ENCODE data around the gene KIF2C. TPM values are rescaled to one million over a fixed set of nuclear protein-coding genes. Genes with fewer than 3 reads are reported as not detected.

Gene KIF2C
- polyA plus RNA-seq, 2 of the 4 experiments (the other 2 are of a cell fraction): 26.9 to 40.5 TPM

DNA sequence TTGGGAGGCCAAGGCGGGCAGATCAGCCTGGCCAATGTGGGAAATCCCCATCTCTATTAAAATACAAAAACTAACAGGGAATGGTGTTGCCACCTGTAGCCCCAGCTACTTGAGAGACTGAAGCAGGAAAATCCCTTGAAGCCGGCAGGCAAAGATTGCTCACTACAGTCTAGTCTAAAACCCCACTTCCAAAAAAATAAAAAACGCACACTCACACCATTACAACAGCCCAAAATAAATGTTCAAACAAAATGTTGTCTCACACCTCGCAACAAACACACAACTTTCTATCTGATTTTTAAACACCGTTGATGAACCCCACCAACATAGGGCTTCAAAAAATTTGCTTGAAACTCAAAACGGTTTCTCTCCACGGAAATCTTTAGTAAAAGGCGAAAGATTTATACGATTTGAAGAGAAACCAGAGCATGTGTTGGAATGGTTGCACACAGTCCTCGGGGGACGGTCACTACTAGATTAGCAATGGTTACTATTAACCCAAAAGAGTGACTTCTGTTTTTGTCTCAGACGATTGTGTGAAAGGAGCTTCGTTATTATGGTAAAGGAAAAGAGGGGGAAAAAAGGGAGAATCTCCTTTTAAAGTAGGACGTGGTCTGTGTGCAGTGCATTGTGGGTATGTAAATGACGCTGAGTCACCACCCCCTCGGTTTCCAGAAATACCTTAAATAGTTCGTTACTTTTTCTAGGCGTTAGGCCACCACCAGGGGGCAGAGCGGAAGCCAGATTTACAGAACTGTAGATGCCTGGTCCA is 8.7 kb upstream of the KIF2C start, which contains the start of gene RNU5D-1:
TSS of gene RNU5D-1 (minus strand) at position 430 of the 772 bp plus-strand sequence.
- peak; percentile 90 to 93 for ATAC-seq
- H3K27ac ChIP-seq: peak within 1 kb of the TSS; percentile 86 to 94
- H3K9me3 ChIP-seq: no peaks in the 10 kb centered on the region
- ChIA-PET CTCF (interaction anchor here (0.6 to 2.5 kb wide), 33 partner anchors 9 to 588 kb away, joined by 3 to 22 read pairs (median 4); partner anchors contain the start of genes BEST4, KIF2C, PLK3 and RPS8), POLR2A (interaction anchor here (0.6 to 5.0 kb wide), 14 partner anchors 8 to 573 kb away, joined by 3 to 137 read pairs (median 5); partner anchors contain the start of genes BTBD19, DYNLT4, KIF2C and PLK3)
- peaks cover 19% of the 10 kb centered on the region for H3K4me1 ChIP-seq
- WGBS (ENCODE audit: missing lambda C conversion rate): under 1% methylated on average over 19 of the region's 19 CpGs
- FAIRE-seq: no peak
- peak within 1 kb of the TSS; percentile 63 for H3K4me2 ChIP-seq
- peak; percentile 72 to 94 for DNase-seq (ENCODE audit: low read depth in 1 of 2, low spot score in 1 of 2)
- H3K4me3 ChIP-seq: peak within 1 kb of the TSS; percentile 35
- TF ChIP-seq EHMT2 (IDR thresholded peaks at IDR 0.05; ENCODE audit: low read depth) (no peak), CEBPB (IDR thresholded peaks at IDR 0.05) (no peak), POLR2AphosphoS2 (conservative IDR thresholded peaks at IDR 0.05; ENCODE audit: low read length) (no peak), ZC3H11A (IDR thresholded peaks at IDR 0.05) (no peak), ZFP36 (IDR thresholded peaks at IDR 0.05; ENCODE audit: borderline replicate concordance, partially characterized antibody) (no peak), RAD21 (conservative IDR thresholded peaks at IDR 0.05 in 1 of 2, IDR thresholded peaks at IDR 0.05 in 1 of 2) (no peak), CBX8 (IDR thresholded peaks at IDR 0.05) (no peak), NR3C1 (IDR thresholded peaks at IDR 0.05) (no peak), MAFK (IDR thresholded peaks at IDR 0.05; ENCODE audit: partially characterized antibody) (peak; percentile 29), SREBF2 (IDR thresholded peaks at IDR 0.05) (no peak), TP53 (CRISPR knock-in tag; IDR thresholded peaks at IDR 0.05) (peak; percentile 99), HOXB13 (CRISPR knock-in tag; IDR thresholded peaks at IDR 0.05; ENCODE audit: low read depth) (peak; percentile 57; the same call in 1 of the 2 replicates), RARB (CRISPR knock-in tag; IDR thresholded peaks at IDR 0.05) (peak; percentile 99), HDAC2 (IDR thresholded peaks at IDR 0.05) (no peak), JUN (IDR thresholded peaks at IDR 0.05) (peak; percentile 99 to 100), SMC3 (IDR thresholded peaks at IDR 0.05) (0 out of 3 replicates have a peak, but pooled peaks have one; percentile 22), EHF (CRISPR knock-in tag; IDR thresholded peaks at IDR 0.05) (peak; percentile 44; the same call in 1 of the 2 replicates)
- TF ChIP-seq, protein P1, sequence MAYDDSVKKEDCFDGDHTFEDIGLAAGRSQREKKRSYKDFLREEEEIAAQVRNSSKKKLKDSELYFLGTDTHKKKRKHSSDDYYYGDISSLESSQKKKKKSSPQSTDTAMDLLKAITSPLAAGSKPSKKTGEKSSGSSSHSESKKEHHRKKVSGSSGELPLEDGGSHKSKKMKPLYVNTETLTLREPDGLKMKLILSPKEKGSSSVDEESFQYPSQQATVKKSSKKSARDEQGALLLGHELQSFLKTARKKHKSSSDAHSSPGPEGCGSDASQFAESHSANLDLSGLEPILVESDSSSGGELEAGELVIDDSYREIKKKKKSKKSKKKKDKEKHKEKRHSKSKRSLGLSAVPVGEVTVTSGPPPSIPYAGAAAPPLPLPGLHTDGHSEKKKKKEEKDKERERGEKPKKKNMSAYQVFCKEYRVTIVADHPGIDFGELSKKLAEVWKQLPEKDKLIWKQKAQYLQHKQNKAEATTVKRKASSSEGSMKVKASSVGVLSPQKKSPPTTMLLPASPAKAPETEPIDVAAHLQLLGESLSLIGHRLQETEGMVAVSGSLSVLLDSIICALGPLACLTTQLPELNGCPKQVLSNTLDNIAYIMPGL (CRISPR knock-in tag; IDR thresholded peaks at IDR 0.05; ENCODE audit: borderline replicate concordance): peak; percentile 95; the same call in 1 of the 2 replicates
- TF ChIP-seq, protein P2, sequence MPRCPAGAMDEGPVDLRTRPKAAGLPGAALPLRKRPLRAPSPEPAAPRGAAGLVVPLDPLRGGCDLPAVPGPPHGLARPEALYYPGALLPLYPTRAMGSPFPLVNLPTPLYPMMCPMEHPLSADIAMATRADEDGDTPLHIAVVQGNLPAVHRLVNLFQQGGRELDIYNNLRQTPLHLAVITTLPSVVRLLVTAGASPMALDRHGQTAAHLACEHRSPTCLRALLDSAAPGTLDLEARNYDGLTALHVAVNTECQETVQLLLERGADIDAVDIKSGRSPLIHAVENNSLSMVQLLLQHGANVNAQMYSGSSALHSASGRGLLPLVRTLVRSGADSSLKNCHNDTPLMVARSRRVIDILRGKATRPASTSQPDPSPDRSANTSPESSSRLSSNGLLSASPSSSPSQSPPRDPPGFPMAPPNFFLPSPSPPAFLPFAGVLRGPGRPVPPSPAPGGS (IDR thresholded peaks at IDR 0.05): peak; percentile 100
- TF ChIP-seq, protein P3, sequence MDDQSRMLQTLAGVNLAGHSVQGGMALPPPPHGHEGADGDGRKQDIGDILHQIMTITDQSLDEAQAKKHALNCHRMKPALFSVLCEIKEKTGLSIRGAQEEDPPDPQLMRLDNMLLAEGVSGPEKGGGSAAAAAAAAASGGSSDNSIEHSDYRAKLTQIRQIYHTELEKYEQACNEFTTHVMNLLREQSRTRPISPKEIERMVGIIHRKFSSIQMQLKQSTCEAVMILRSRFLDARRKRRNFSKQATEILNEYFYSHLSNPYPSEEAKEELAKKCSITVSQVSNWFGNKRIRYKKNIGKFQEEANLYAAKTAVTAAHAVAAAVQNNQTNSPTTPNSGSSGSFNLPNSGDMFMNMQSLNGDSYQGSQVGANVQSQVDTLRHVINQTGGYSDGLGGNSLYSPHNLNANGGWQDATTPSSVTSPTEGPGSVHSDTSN (IDR thresholded peaks at IDR 0.05): peak; percentile 74; the same call in 1 of the 2 replicates
- TF ChIP-seq, protein P4, sequence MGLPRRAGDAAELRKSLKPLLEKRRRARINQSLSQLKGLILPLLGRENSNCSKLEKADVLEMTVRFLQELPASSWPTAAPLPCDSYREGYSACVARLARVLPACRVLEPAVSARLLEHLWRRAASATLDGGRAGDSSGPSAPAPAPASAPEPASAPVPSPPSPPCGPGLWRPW (IDR thresholded peaks at IDR 0.05): no peak
- TF ChIP-seq, protein P5, sequence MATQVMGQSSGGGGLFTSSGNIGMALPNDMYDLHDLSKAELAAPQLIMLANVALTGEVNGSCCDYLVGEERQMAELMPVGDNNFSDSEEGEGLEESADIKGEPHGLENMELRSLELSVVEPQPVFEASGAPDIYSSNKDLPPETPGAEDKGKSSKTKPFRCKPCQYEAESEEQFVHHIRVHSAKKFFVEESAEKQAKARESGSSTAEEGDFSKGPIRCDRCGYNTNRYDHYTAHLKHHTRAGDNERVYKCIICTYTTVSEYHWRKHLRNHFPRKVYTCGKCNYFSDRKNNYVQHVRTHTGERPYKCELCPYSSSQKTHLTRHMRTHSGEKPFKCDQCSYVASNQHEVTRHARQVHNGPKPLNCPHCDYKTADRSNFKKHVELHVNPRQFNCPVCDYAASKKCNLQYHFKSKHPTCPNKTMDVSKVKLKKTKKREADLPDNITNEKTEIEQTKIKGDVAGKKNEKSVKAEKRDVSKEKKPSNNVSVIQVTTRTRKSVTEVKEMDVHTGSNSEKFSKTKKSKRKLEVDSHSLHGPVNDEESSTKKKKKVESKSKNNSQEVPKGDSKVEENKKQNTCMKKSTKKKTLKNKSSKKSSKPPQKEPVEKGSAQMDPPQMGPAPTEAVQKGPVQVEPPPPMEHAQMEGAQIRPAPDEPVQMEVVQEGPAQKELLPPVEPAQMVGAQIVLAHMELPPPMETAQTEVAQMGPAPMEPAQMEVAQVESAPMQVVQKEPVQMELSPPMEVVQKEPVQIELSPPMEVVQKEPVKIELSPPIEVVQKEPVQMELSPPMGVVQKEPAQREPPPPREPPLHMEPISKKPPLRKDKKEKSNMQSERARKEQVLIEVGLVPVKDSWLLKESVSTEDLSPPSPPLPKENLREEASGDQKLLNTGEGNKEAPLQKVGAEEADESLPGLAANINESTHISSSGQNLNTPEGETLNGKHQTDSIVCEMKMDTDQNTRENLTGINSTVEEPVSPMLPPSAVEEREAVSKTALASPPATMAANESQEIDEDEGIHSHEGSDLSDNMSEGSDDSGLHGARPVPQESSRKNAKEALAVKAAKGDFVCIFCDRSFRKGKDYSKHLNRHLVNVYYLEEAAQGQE (IDR thresholded peaks at IDR 0.05): peak; percentile 80
- TF ChIP-seq, protein P6, sequence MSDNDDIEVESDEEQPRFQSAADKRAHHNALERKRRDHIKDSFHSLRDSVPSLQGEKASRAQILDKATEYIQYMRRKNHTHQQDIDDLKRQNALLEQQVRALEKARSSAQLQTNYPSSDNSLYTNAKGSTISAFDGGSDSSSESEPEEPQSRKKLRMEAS (IDR thresholded peaks at IDR 0.05): peak; percentile 75
- TF ChIP-seq, protein P7, sequence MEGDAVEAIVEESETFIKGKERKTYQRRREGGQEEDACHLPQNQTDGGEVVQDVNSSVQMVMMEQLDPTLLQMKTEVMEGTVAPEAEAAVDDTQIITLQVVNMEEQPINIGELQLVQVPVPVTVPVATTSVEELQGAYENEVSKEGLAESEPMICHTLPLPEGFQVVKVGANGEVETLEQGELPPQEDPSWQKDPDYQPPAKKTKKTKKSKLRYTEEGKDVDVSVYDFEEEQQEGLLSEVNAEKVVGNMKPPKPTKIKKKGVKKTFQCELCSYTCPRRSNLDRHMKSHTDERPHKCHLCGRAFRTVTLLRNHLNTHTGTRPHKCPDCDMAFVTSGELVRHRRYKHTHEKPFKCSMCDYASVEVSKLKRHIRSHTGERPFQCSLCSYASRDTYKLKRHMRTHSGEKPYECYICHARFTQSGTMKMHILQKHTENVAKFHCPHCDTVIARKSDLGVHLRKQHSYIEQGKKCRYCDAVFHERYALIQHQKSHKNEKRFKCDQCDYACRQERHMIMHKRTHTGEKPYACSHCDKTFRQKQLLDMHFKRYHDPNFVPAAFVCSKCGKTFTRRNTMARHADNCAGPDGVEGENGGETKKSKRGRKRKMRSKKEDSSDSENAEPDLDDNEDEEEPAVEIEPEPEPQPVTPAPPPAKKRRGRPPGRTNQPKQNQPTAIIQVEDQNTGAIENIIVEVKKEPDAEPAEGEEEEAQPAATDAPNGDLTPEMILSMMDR (IDR thresholded peaks at IDR 0.05): peak; percentile 68
- TF ChIP-seq, protein P8, sequence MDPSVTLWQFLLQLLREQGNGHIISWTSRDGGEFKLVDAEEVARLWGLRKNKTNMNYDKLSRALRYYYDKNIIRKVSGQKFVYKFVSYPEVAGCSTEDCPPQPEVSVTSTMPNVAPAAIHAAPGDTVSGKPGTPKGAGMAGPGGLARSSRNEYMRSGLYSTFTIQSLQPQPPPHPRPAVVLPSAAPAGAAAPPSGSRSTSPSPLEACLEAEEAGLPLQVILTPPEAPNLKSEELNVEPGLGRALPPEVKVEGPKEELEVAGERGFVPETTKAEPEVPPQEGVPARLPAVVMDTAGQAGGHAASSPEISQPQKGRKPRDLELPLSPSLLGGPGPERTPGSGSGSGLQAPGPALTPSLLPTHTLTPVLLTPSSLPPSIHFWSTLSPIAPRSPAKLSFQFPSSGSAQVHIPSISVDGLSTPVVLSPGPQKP (IDR thresholded peaks at IDR 0.05; ENCODE audit: low read depth, low read length): no peak
- TF ChIP-seq, protein P9, sequence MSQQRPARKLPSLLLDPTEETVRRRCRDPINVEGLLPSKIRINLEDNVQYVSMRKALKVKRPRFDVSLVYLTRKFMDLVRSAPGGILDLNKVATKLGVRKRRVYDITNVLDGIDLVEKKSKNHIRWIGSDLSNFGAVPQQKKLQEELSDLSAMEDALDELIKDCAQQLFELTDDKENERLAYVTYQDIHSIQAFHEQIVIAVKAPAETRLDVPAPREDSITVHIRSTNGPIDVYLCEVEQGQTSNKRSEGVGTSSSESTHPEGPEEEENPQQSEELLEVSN (IDR thresholded peaks at IDR 0.05; ENCODE audit: borderline replicate concordance, low read depth): peak; percentile 92
